ENCODE data around the gene ARL5B.

Gene ARL5B

GRCh38 chr10:18723801-18724200 is 64.6 kb downstream of the ARL5B start:
- TF ChIP-seq TAF1 (IDR thresholded peaks at IDR 0.05; ENCODE audit: borderline replicate concordance, low read depth, low read length) (no peak), POLR2AphosphoS5 (IDR thresholded peaks at IDR 0.05; ENCODE audit: low read depth, low read length) (no peak), POLR2A (IDR thresholded peaks at IDR 0.05; ENCODE audit: low read depth, low read length) (no peak)
- DNase-seq (ENCODE audit: insufficient read length) (no peak), FAIRE-seq (no peak)

Measured in GM12892 (cell line).